ENCODE measurements around the gene ANKS1B.

The ANKS1B gene

GRCh38 chr12:98750511-98750910 is 1234.2 kb downstream of the ANKS1B start:
- TF ChIP-seq, protein P1, sequence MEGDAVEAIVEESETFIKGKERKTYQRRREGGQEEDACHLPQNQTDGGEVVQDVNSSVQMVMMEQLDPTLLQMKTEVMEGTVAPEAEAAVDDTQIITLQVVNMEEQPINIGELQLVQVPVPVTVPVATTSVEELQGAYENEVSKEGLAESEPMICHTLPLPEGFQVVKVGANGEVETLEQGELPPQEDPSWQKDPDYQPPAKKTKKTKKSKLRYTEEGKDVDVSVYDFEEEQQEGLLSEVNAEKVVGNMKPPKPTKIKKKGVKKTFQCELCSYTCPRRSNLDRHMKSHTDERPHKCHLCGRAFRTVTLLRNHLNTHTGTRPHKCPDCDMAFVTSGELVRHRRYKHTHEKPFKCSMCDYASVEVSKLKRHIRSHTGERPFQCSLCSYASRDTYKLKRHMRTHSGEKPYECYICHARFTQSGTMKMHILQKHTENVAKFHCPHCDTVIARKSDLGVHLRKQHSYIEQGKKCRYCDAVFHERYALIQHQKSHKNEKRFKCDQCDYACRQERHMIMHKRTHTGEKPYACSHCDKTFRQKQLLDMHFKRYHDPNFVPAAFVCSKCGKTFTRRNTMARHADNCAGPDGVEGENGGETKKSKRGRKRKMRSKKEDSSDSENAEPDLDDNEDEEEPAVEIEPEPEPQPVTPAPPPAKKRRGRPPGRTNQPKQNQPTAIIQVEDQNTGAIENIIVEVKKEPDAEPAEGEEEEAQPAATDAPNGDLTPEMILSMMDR (IDR thresholded peaks at IDR 0.05; ENCODE audit: control insufficient read depth, insufficient read depth, low read depth, low read length, missing control alignments) = no peak
- DNase-seq (ENCODE audit: low read depth) = no peak
- no peak overlapping the region for H3K4me3 ChIP-seq (ENCODE audit: control insufficient read depth, low read depth, low read length)

GRCh38 chr12:98748463-98748862 is 1236.3 kb downstream of the ANKS1B start:
- no peak overlapping the region for H3K4me3 ChIP-seq (ENCODE audit: control insufficient read depth, low read depth, low read length)
- no peak for DNase-seq (ENCODE audit: low read depth)
- TF ChIP-seq, protein P1 (IDR thresholded peaks at IDR 0.05; ENCODE audit: control insufficient read depth, insufficient read depth, low read depth, low read length, missing control alignments) = no peak

DNA sequence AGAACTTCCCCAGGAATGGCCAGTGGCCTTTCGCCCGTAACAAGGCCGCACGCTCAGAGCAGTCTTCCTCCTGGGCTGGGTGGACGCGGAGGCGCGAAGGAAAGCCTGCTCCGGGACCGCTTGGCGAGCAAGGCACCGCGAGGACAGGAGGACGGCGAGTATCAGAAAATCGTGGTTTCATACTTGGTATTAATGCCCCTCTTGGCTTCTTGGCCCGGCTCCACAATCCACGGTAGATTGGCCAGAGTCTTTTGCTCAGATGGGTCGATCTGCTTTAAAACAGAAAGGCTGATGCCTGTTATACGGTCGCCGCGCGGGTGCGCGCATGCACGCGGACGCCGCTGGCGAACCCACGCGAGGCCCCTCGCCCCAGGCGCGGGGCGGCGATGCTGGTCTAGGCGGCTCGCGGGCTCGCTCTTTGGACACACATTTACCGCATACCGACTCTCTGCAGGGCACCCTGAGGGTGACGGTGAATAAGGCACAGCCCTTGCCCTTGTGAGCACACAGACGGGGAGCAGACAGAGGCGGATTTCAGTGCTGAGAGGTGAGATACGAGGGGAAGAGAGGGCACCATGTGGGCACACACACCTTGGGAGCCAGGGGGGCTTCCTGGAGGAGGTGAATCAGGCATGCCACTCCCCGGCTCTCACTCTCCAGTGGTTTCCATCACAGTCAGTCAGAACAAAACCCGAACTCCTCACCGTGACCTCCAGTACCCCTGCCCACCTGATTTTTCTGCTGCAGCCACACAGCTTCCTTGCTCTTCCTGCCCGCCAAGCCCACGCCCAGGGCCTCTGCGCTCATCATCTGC is 1239.0 kb downstream of the ANKS1B start:
- no peak for DNase-seq (ENCODE audit: low read depth)
- TF ChIP-seq, protein P1 (IDR thresholded peaks at IDR 0.05; ENCODE audit: control insufficient read depth, insufficient read depth, low read depth, low read length, missing control alignments) = no peak
- peak overlapping the region; percentile 39 for H3K4me3 ChIP-seq (ENCODE audit: control insufficient read depth, low read depth, low read length)

DNA sequence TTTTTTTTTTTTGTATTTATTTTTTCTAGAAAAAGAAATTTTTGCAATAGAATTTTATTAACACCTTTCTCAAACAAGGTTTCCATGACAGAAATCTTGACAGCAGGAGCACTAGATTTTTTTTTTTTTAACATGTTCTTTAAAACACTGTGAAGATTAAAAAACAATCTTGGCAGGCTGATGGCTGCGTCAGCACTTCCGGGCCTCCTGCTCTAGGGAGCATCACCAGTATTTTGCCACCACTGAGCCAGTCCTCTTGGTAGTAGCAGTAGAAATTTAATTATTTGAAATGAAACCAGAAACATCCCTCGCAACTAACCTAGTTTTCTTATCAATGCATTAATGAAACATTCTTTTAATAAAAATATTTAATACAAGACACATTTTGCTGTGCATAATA is 1240.1 kb downstream of the ANKS1B start:
- no peak for DNase-seq (ENCODE audit: low read depth)
- TF ChIP-seq, protein P1 (IDR thresholded peaks at IDR 0.05; ENCODE audit: control insufficient read depth, insufficient read depth, low read depth, low read length, missing control alignments) = no peak

GRCh38 chr12:98743362-98743953 is 1241.3 kb downstream of the ANKS1B start:
- DNase-seq (ENCODE audit: low read depth) = no peak
- H3K4me3 ChIP-seq (ENCODE audit: control insufficient read depth, low read depth, low read length) = no peak overlapping the region
- TF ChIP-seq, protein P1 (IDR thresholded peaks at IDR 0.05; ENCODE audit: control insufficient read depth, insufficient read depth, low read depth, low read length, missing control alignments) = no peak

More for the DNA sequence above, 1240.1 kb downstream of the ANKS1B start:
- no peak overlapping the region for H3K4me3 ChIP-seq (ENCODE audit: control insufficient read depth, low read depth, low read length)

- TF ChIP-seq, protein P1 (IDR thresholded peaks at IDR 0.05; ENCODE audit: control insufficient read depth, insufficient read depth, low read depth, low read length, missing control alignments) = no peak
- H3K4me3 ChIP-seq (ENCODE audit: control insufficient read depth, low read depth, low read length) = no peak overlapping the region
- DNase-seq (ENCODE audit: low read depth) = no peak
These were observed 1243.0 kb downstream of the ANKS1B start for GRCh38 chr12:98741556-98742265.

All from AG09309 (cell line).